ENCODE data around the gene YPEL4.

YPEL4 gene

GRCh38 chr11:57651408-57651807 lies 1.7 kb upstream of the YPEL4 start:
- H3K4me3 ChIP-seq (ENCODE audit: severe bottlenecking) = no peak overlapping the region
- no peak overlapping the region for H3K27ac ChIP-seq (ENCODE audit: poor library complexity, severe bottlenecking)
- H3K36me3 ChIP-seq (ENCODE audit: low read depth) = no peaks in the 10 kb centered on the region
- peaks cover 29% of the 10 kb centered on the region for H3K27me3 ChIP-seq (ENCODE audit: insufficient read depth, poor library complexity, severe bottlenecking)
- peaks cover 4% of the 10 kb centered on the region for H3K4me1 ChIP-seq (ENCODE audit: insufficient read depth, poor library complexity, severe bottlenecking)
- no peaks in the 10 kb centered on the region for H3K9me3 ChIP-seq (ENCODE audit: severe bottlenecking)
- TF ChIP-seq CTCF (IDR thresholded peaks at IDR 0.05; ENCODE audit: poor library complexity, severe bottlenecking) = no peak
- no peak for DNase-seq (ENCODE audit: low spot score)
- ATAC-seq (ENCODE audit: low read depth) = no peak

- peaks cover 29% of the 10 kb centered on the region for H3K27me3 ChIP-seq (ENCODE audit: insufficient read depth, poor library complexity, severe bottlenecking)
- ATAC-seq (ENCODE audit: low read depth) = no peak
- H3K9me3 ChIP-seq (ENCODE audit: severe bottlenecking) = no peaks in the 10 kb centered on the region
- no peak for TF ChIP-seq CTCF (IDR thresholded peaks at IDR 0.05; ENCODE audit: poor library complexity, severe bottlenecking)
- no peak overlapping the region for H3K27ac ChIP-seq (ENCODE audit: poor library complexity, severe bottlenecking)
- H3K4me3 ChIP-seq (ENCODE audit: severe bottlenecking) = no peak overlapping the region
- H3K4me1 ChIP-seq (ENCODE audit: insufficient read depth, poor library complexity, severe bottlenecking) = peaks cover 7% of the 10 kb centered on the region
- DNase-seq (ENCODE audit: low spot score) = no peak
- H3K36me3 ChIP-seq (ENCODE audit: low read depth) = no peaks in the 10 kb centered on the region
These were observed 1.0 kb upstream of the YPEL4 start for GRCh38 chr11:57650739-57651090.

- TF ChIP-seq CTCF (IDR thresholded peaks at IDR 0.05; ENCODE audit: poor library complexity, severe bottlenecking) = no peak
- Histone ChIP-seq H3K4me1 (ENCODE audit: insufficient read depth, poor library complexity, severe bottlenecking) (peaks cover 14% of the 10 kb centered on the region), H3K27ac (ENCODE audit: poor library complexity, severe bottlenecking) (no peak overlapping the region)
These were observed 644 bp downstream of the YPEL4 start for GRCh38 chr11:57648801-57649735.

GRCh38 chr11:57647960-57648800 lies 1.5 kb downstream of the YPEL4 start:
- Histone ChIP-seq H3K27me3 (ENCODE audit: insufficient read depth, poor library complexity, severe bottlenecking) (peaks cover 29% of the 10 kb centered on the region), H3K9me3 (ENCODE audit: severe bottlenecking) (no peaks in the 10 kb centered on the region), H3K27ac (ENCODE audit: poor library complexity, severe bottlenecking) (no peak overlapping the region), H3K36me3 (ENCODE audit: low read depth) (no peaks in the 10 kb centered on the region), H3K4me1 (ENCODE audit: insufficient read depth, poor library complexity, severe bottlenecking) (peaks cover 14% of the 10 kb centered on the region), H3K4me3 (ENCODE audit: severe bottlenecking) (no peak overlapping the region)
- no peak for TF ChIP-seq CTCF (IDR thresholded peaks at IDR 0.05; ENCODE audit: poor library complexity, severe bottlenecking)
- DNase-seq (ENCODE audit: low spot score) = no peak
- peak; percentile 20; the same call in 2 of the 3 replicates for ATAC-seq (ENCODE audit: low read depth)

More at GRCh38 chr11:57648801-57649735, 644 bp downstream of the YPEL4 start:
- no peak overlapping the region for H3K4me3 ChIP-seq (ENCODE audit: severe bottlenecking)
- no peak for DNase-seq (ENCODE audit: low spot score)
- no peaks in the 10 kb centered on the region for H3K9me3 ChIP-seq (ENCODE audit: severe bottlenecking)
- H3K36me3 ChIP-seq (ENCODE audit: low read depth) = no peaks in the 10 kb centered on the region
- ATAC-seq (ENCODE audit: low read depth) = no peak
- peaks cover 29% of the 10 kb centered on the region for H3K27me3 ChIP-seq (ENCODE audit: insufficient read depth, poor library complexity, severe bottlenecking)

All from RWPE2 (cell line).